Nephron progenitor cell (in vitro differentiated cells): ENCODE measurements around the gene OPALIN.

Source experiments
- DNase-seq: peaks from one replicate; pipeline ENCODE4 v3.0.0; 2021
- H3K27ac Mint-ChIP-seq: 2 replicates; pipeline ENCODE4 v1.8.0; 2021; ENCODE audit warnings: mild to moderate bottlenecking, moderate library complexity, mixed read lengths
- H3K27me3 Mint-ChIP-seq: 2 replicates; pipeline ENCODE4 v1.8.0; 2021; ENCODE audit warnings: mild to moderate bottlenecking, low read depth, mixed read lengths; ENCODE audit not compliant: poor library complexity
- H3K36me3 Mint-ChIP-seq: 2 replicates; pipeline ENCODE4 v1.8.0; 2021; ENCODE audit warnings: low read depth, mixed read lengths
- H3K4me1 Mint-ChIP-seq: 2 replicates; pipeline ENCODE4 v1.8.0; 2021; ENCODE audit warnings: mixed read lengths
- H3K4me3 Mint-ChIP-seq: 2 replicates; pipeline ENCODE4 v1.8.0; 2021; ENCODE audit warnings: mild to moderate bottlenecking, moderate library complexity, mixed read lengths
- H3K9me3 Mint-ChIP-seq: 2 replicates; pipeline ENCODE4 v1.8.0; 2021; ENCODE audit warnings: mild to moderate bottlenecking, moderate library complexity, mixed read lengths
- TF ChIP-seq, protein P1 (sequence below): fragments of 200-600 bp; sonication (generic); IDR thresholded peaks from 2 replicates; pipeline ENCODE4 v1.5.0; 2021; ENCODE audit warnings: antibody characterized with exemption

OPALIN gene

GRCh38 chr10:96346295-96346694 is 12.5 kb downstream of the OPALIN start:
- TF ChIP-seq, protein P1, sequence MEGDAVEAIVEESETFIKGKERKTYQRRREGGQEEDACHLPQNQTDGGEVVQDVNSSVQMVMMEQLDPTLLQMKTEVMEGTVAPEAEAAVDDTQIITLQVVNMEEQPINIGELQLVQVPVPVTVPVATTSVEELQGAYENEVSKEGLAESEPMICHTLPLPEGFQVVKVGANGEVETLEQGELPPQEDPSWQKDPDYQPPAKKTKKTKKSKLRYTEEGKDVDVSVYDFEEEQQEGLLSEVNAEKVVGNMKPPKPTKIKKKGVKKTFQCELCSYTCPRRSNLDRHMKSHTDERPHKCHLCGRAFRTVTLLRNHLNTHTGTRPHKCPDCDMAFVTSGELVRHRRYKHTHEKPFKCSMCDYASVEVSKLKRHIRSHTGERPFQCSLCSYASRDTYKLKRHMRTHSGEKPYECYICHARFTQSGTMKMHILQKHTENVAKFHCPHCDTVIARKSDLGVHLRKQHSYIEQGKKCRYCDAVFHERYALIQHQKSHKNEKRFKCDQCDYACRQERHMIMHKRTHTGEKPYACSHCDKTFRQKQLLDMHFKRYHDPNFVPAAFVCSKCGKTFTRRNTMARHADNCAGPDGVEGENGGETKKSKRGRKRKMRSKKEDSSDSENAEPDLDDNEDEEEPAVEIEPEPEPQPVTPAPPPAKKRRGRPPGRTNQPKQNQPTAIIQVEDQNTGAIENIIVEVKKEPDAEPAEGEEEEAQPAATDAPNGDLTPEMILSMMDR, result no peak
- H3K27me3 Mint-ChIP-seq, result no peaks in the 10 kb centered on the region
- no peak for DNase-seq
- H3K4me1 Mint-ChIP-seq, result no peaks in the 10 kb centered on the region
- no peak overlapping the region for H3K27ac Mint-ChIP-seq
- peaks cover 30% of the 10 kb centered on the region for H3K9me3 Mint-ChIP-seq
- no peak overlapping the region for H3K4me3 Mint-ChIP-seq
- H3K36me3 Mint-ChIP-seq, result peaks cover 13% of the 10 kb centered on the region

DNA sequence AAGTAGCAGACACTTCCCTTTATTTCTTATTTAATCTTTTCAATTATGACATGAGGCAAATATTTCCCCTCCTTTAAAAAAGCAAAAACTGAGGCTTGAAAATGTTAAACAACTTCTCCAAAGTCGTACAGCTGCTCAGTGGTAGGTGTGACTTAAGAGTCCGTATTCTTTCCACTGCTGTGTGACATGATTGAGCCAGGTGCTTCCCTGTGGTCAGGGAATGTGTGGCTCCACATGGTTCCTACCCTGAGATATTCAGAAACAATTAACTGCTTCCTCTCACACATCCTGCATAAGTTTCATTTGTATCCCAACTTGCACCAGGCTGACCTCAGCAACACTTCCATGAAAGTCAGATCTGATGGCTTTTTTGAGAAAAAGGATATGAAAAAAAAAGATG is 13.6 kb downstream of the OPALIN start:
- TF ChIP-seq, protein P1, result no peak
- H3K36me3 Mint-ChIP-seq, result peaks cover 13% of the 10 kb centered on the region
- H3K4me1 Mint-ChIP-seq, result no peaks in the 10 kb centered on the region
- H3K9me3 Mint-ChIP-seq, result peaks cover 30% of the 10 kb centered on the region
- H3K27ac Mint-ChIP-seq, result no peak overlapping the region
- no peak for DNase-seq
- H3K27me3 Mint-ChIP-seq, result no peaks in the 10 kb centered on the region
- H3K4me3 Mint-ChIP-seq, result no peak overlapping the region

GRCh38 chr10:96344178-96344577 is 14.6 kb downstream of the OPALIN start:
- Mint-ChIP-seq H3K36me3 (peaks cover 13% of the 10 kb centered on the region), H3K4me1 (no peaks in the 10 kb centered on the region), H3K4me3 (no peak overlapping the region), H3K27ac (no peak overlapping the region), H3K9me3 (peaks cover 30% of the 10 kb centered on the region), H3K27me3 (no peaks in the 10 kb centered on the region)
- TF ChIP-seq, protein P1, result no peak
- DNase-seq, result no peak

GRCh38 chr10:96342402-96342801 is 16.4 kb downstream of the OPALIN start:
- DNase-seq, result no peak
- Mint-ChIP-seq H3K36me3 (peaks cover 13% of the 10 kb centered on the region), H3K27me3 (no peaks in the 10 kb centered on the region), H3K4me1 (no peaks in the 10 kb centered on the region), H3K9me3 (peaks cover 25% of the 10 kb centered on the region), H3K4me3 (no peak overlapping the region), H3K27ac (no peak overlapping the region)
- TF ChIP-seq, protein P1, result no peak

DNA sequence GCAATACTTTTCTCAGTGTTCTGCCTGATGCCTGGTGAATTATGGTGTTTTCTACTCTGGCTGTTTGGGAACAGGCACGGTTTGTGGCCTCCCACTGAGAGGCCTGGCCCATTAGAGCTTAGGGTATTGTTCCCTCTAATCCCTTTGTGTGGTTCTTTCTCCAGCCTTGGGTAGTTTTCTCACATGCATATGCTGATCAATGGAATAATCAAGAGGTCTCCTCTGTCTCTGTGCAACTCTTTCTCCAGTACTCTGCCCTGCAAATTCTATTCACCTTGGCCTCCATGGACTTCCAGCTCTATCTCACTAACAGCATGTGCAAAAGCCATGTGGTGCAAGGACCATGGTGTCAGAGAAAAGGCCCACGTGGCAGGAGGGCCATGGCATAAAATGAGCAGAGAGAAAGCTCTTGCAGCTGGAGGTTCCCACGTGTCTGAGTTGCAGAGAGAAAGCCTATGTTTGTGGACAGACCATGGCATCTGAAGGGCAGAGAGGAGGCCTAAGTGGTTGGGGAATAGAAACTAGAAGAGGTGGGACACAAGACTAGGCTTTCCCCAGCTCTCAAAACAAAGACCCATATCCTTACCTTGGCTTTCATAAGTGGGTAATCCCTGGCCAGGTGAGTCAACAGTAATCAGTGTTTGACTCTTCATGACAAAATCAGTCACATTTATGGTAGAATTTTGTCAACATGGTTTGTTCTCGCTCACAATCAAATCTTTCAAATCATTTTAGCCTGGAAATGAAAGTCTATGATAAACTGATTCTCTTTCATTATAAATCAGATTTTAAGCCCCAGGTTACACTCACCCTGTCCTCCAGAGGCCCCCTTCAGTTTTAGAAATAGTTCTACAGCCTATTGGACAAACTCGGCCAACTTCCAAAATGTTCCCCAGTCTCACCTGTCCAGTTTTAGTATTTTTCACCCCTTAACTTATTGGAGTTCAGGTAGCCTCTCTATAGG is 17.3 kb downstream of the OPALIN start:
- Mint-ChIP-seq H3K36me3 (peaks cover 13% of the 10 kb centered on the region), H3K27me3 (no peaks in the 10 kb centered on the region), H3K4me1 (no peaks in the 10 kb centered on the region), H3K27ac (no peak overlapping the region), H3K9me3 (peaks cover 19% of the 10 kb centered on the region), H3K4me3 (no peak overlapping the region)
- TF ChIP-seq, protein P1, result no peak
- DNase-seq, result no peak
